GM18868 (cell line): ENCODE data around the gene MYO18B.

ENCODE experiments used
- ATAC-seq: cut with Tn5 transposase; IDR thresholded peaks from one replicate; pipeline ENCODE4 v1.9.1; 2021; ENCODE audit warnings: mild to moderate bottlenecking, moderate library complexity; ENCODE audit not compliant: unreplicated experiment

The MYO18B gene

GRCh38 chr22:25712661-25713400, 29.2 kb upstream of the MYO18B start:
- no peak for ATAC-seq

DNA sequence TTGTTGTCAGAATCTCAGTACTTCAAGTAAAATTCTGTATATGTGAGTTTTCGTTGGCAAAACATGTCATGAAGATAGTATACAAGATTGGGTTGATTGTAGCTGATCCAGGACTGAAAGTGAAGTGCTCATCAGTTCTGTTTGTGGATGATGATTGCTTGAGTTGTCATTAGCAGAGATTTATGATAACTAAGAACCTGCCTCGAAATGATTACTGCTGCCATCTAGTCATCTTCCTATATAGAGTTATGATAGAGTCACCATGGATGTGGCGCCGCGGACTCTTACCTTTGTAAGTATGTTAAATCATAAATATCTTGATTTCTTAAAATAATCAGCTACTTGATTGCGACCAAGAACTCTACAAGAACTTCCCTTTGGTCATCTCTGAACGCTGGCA, 27.9 kb upstream of the MYO18B start:
- ATAC-seq: no peak

GRCh38 chr22:25714739-25715138, 27.2 kb upstream of the MYO18B start:
- no peak for ATAC-seq

DNA sequence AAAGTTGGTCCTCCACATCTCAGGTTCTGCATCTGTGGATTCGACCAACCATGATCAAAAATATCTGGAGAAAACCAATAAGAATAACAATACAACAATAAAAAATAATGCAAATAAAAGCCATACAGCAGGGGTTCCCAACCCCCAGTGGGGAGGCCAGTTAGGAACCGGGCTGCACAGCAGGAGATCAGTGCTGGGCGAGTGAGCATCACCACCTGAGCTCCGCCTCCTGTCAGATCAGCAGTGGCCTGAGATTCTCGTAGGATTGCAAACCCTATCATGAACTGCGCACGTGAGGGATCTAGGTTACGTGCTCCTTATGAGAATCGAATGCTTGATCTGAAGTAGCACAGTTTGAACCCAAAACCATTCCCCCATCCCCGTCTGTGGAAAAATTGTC, 25.4 kb upstream of the MYO18B start:
- ATAC-seq: no peak

- ATAC-seq: no peak
Measured at GRCh38 chr22:25718135-25718840, 23.7 kb upstream of the MYO18B start.

DNA sequence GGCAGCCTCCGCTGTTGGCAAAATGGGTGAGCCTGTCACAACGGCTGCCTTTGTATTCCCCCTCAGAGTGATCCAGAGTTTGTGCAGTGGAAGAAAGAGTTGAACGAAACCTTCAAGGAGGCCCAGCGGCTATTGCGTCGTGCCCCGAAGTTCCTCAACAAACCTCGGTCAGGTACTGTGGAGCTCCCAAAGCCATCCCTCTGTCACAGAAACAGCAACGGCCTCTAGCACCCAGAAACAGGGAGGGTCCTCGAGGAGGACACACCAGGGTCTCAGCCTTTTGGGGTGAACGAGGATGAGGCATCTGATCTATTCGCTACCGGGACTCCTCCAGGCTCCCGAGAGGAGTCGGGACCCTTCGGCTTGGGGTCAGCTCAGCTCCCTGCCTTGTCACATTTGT, 19.8 kb upstream of the MYO18B start:
- ATAC-seq: no peak

GRCh38 chr22:25722626-25723025, 19.4 kb upstream of the MYO18B start:
- no peak for ATAC-seq

DNA sequence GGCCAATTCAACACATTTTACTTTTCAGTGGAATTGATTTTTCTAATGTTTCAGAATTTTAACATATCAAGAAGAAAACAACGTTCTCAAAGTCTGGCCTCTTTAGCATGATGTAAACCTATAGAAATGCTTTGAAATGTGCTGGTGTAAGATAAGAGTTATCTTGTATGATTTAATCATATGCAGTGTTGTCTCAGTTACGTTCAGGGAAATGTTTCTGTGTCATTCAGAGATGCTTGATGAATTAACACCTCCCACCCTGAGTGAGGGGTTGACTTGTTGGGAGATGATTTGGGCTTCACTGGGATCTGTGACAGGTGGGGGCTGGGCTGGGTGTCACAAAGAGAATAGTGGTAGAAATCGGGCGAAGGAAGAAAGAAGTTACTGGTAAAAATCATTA, 15.7 kb upstream of the MYO18B start:
- no peak for ATAC-seq

DNA sequence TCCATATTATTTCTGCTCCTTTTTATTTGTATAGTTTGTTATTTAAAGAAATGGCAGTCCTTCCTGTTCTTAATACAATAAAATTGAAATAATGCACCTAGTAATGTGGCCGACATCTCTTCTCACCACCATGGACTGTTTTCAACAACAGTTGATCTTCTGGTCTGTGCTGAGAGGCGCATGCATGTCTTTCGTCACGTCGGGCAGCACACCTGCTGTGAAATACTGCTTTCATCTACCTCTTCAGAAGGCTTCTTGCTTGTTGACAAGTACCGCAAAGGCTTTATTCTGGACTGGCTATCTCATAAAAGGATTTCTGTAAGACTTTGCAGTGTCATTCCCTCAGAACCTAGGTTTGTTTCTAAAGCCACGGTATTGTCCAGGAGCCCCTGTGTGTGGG, 13.9 kb upstream of the MYO18B start:
- ATAC-seq: no peak

- no peak for ATAC-seq
Measured at GRCh38 chr22:25729016-25729995, 12.7 kb upstream of the MYO18B start.

- ATAC-seq: no peak
Measured at GRCh38 chr22:25735650-25736049, 6.3 kb upstream of the MYO18B start.

GRCh38 chr22:25736378-25737011, 5.5 kb upstream of the MYO18B start:
- ATAC-seq: no peak

DNA sequence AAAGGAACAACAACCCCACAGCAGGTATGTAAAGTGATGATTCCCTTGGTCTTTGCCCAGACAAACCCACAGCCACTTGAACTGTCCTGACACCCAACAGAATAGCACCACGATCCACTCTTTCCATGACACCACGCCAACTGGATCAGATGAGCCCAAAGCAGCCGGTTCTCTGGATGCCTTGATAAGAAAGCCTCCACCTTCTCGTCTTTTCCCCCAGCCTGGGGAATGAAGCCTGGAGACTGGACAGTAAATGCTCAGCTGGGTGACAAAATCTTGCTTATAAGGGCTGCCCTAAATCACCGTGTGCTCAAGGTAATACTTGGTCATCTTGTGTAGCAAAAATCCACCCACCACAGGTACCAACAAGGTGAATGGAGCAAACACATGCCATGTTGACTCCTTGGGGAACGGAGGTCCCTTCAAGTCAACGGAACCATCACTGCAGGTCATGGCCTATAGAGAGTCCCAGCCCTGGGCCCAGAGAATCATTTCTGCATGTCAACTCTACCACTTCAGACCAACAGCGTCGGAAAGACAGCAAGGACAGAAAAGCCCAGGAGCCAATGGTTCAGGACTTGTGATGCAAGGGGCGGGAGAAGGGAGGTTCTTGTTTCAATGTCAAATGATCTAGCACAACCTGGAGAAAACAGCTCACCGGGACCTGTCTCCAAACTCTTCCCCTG, 2.2 kb upstream of the MYO18B start:
- no peak for ATAC-seq

DNA sequence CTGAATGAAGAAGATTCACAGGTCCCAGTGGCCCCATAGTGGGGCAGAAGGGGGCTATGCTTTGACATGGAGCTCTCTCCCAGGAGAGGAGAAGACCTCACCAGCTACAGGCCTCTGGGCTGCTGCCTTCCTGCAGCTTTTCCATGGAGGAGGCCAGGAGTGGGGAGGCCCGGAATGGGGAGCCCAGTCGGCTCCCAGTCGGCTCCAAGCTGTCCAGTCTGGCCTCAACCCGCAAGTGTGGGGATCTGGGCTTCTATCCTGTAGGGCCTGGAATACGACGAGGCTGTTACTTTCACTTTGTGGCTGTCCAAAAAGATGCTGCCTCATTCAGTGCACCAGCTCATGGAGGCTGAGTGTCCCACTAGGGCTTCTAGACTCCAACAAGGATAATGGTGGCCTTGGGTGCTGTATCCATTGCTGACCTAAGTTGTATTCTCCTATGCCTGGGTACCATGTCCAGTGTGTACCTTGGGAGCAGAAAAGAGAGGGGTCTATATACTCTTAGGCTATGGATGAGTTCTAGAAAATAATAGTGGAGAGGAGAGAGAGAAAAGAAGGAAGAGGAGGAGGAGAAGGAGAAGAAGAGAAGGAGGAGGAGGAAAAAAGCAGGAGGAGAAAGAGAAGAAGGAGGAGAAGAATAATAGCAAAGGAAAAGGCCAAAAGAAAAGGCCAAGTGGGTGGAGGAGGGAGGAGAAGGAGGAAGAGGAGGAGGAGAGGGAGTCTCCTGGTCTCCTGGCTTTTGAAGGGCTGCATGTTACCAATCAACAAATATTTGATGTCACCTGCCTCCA, 1.1 kb downstream of the MYO18B start:
- ATAC-seq: no peak

- ATAC-seq: no peak
Measured at GRCh38 chr22:25744694-25745093, 2.7 kb downstream of the MYO18B start.

DNA sequence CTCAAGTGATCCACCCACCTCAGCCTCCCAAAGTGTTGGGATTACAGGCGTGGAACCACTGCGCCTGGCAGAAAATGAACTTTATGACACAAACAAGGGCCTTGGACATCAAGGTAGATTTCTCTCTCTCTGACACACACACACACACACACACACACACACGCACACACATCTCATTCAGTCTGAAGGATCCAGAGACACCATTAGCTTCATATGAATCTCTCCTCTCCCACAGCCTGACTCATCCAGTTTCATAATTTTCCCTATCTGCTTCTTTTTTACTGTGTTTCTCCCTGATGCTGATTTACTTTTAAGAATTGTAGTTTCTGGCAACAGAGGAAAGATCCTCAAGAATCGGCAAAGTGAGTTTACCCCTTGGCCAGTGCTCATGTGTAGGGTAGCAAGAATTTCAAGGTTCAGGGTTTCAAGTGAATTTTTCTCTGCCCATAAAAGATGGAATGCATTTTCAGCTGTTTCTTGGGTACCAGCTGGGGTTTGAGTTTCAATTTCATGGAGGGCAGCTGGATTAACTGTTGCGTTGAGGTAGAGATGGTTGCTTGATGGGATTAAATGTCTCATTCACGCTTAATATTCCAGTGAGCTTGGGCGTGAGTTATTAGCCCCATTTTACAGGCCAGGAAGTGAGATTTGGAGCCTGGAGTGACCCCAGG, 3.5 kb downstream of the MYO18B start:
- no peak for ATAC-seq

GRCh38 chr22:25746012-25746373, 4.0 kb downstream of the MYO18B start:
- ATAC-seq: no peak

DNA sequence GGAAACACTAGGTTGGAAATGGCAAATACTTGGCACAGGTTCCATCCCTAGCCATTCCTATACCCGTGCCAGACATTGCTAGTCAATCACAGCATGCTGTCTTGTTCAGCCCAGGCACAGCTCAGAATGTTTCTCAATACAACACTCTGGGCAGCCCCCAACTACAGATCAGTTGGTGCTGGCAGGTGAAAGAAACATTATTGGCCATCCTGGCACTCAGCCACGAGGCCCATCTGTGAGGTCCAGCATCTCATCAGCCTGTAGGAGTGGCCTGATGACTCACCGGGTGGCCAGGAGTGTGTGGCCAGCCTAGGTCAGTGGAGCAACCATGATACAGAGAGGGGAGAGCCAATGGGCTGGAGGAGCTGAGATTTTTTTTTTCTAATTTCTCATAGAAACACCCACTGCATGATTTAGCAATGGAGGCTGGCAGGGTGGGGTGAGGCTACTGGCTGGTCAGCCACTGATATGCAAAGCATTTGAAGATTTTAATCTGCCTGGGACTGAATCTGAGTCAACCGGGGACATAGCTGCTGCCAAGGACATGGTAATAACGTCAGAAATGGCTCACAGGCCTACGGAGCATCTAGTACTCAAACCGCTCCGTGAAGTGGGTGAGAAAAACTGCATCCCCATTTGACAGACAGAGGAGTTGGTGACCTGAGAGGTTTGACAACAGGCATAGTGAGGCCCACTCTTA, 5.4 kb downstream of the MYO18B start:
- ATAC-seq: no peak

- ATAC-seq: no peak
Measured at GRCh38 chr22:25748140-25748539, 6.2 kb downstream of the MYO18B start.
